OCI-LY7 (cell line): ENCODE results near the gene PRSS8. TPM values are rescaled to one million over a fixed set of nuclear protein-coding genes. Genes with fewer than 3 reads are reported as not detected.
"Not testable (repeated sequence)": the region's sequence is repeated elsewhere in the genome, so short reads cannot be mapped to it uniquely, and the experiment has no call there.

Experiments
- BruUV-seq: library from RNA; stranded (reverse); fragments of 400-500 nt; replicated peaks from 2 replicates; lab custom pipeline; 2021; lab: Mats Ljungman, UMichigan
- CTCF ChIA-PET: fragments of 300-600 bp; sonication (Branson Sonifier 250); formaldehyde crosslinking; loops from one replicate; lab custom pipeline; 2022; ENCODE audit warnings: antibody characterized with exemption; ENCODE audit not compliant: unreplicated experiment; lab: Charles Lee
- POLR2A ChIA-PET: fragments of 300-600 bp; sonication (Branson Sonifier 250); formaldehyde crosslinking; loops from one replicate; lab custom pipeline; 2022; ENCODE audit warnings: antibody characterized with exemption; lab: Charles Lee
- DNase-seq: peaks from one replicate; pipeline ENCODE4 v3.0.0-alpha.2; 2015; ENCODE audit warnings: low spot score
- H2AFZ ChIP-seq: fragments of 200-600 bp; sonication (generic), shearing (Covaris generic); 2 replicates; pipeline ENCODE4 v1.6.1; 2014; ENCODE audit warnings: mild to moderate bottlenecking, antibody characterized with exemption, low read length, moderate library complexity
- H3K27ac ChIP-seq: fragments of 200-600 bp; sonication (generic); 2 replicates; pipeline ENCODE4 v1.5.1; 2014; ENCODE audit warnings: mixed run types, low read depth, mild to moderate bottlenecking, moderate library complexity, low read length, inconsistent platforms; ENCODE audit not compliant: poor library complexity, severe bottlenecking
- H3K36me3 ChIP-seq: fragments of 200-600 bp; sonication (generic); 2 replicates; pipeline ENCODE4 v1.6.1; 2014; ENCODE audit warnings: mild to moderate bottlenecking, antibody characterized with exemption, low read length, moderate library complexity, mixed read lengths; ENCODE audit not compliant: insufficient read depth
- H3K4me1 ChIP-seq: fragments of 200-600 bp; sonication (generic); 2 replicates; pipeline ENCODE4 v1.5.1; 2014; ENCODE audit warnings: mild to moderate bottlenecking, low read length; ENCODE audit not compliant: insufficient read depth, poor library complexity, severe bottlenecking
- H3K4me2 ChIP-seq: fragments of 200-600 bp; sonication (generic); 2 replicates; pipeline ENCODE4 v1.6.1; 2014; ENCODE audit warnings: mild to moderate bottlenecking, low read length
- H3K4me3 ChIP-seq: fragments of 200-600 bp; sonication (generic); 2 replicates; pipeline ENCODE4 v1.5.1; 2014; ENCODE audit warnings: mild to moderate bottlenecking, low read depth, low read length; ENCODE audit not compliant: poor library complexity, severe bottlenecking
- H3K79me2 ChIP-seq: fragments of 200-600 bp; sonication (generic); 2 replicates; pipeline ENCODE4 v1.6.1; 2016; ENCODE audit warnings: low read depth, mild to moderate bottlenecking, low read length, moderate library complexity, mixed read lengths; ENCODE audit not compliant: insufficient read depth
- H3K9me2 ChIP-seq: fragments of 200-600 bp; sonication (generic); 2 replicates; pipeline ENCODE4 v1.6.1; 2016; ENCODE audit warnings: mild to moderate bottlenecking, low read length, mixed read lengths; ENCODE audit not compliant: insufficient read depth
- H3K9me3 ChIP-seq: fragments of 200-600 bp; sonication (generic); 2 replicates; pipeline ENCODE4 v1.6.1; 2014; ENCODE audit warnings: mild to moderate bottlenecking, mixed run types, low read length, mixed read lengths
- H4K20me1 ChIP-seq: fragments of 200-600 bp; sonication (generic); 2 replicates; pipeline ENCODE4 v1.6.1; 2014; ENCODE audit warnings: mild to moderate bottlenecking, antibody characterized with exemption, low read length, moderate library complexity, mixed read lengths; ENCODE audit not compliant: insufficient read depth
- EZH2phosphoT487 ChIP-seq: fragments of 200-600 bp; sonication (generic); IDR thresholded peaks from 2 replicates; pipeline ENCODE4 v1.6.1; 2018; ENCODE audit warnings: low read depth, borderline replicate concordance, mild to moderate bottlenecking, mixed run types, antibody characterized with exemption, low read length, moderate library complexity, mixed read lengths
- intact Hi-C: fragments of 100-400 bp; cut with micrococcal nuclease; formaldehyde crosslinking; loops from one replicate; pipeline ENCODE4 v1.10.0; 2022; ENCODE audit not compliant: unreplicated experiment
- total RNA-seq, 2 experiments: library from RNA; depleted of rRNA in 1 of 2; stranded (reverse); fragments of >200 nt in 1 of 2; shearing (Covaris generic) in 1 of 2; gene quantifications; 2 replicates each; pipeline ENCODE4 v1.2.3, GENCODE V29; 2014 to 2022
- TF ChIP-seq, protein P1 (sequence below): fragments of 200-600 bp; sonication (generic); conservative IDR thresholded peaks from 2 replicates; pipeline ENCODE4 v1.5.1; 2014; ENCODE audit warnings: mild to moderate bottlenecking, antibody characterized with exemption, low read length, moderate library complexity, mixed read lengths

Gene PRSS8
- total RNA-seq, 2 experiments from 2014 or later: not detected

- H3K9me3 ChIP-seq: no peaks in the 10 kb centered on the region
- no peaks in the 10 kb centered on the region for H3K36me3 ChIP-seq
- BruUV-seq: no TSS peak
- no peak overlapping the region for H3K4me2 ChIP-seq
- H2AFZ ChIP-seq: no peak overlapping the region
- POLR2A ChIA-PET: no interaction called here
- TF ChIP-seq, protein P1, sequence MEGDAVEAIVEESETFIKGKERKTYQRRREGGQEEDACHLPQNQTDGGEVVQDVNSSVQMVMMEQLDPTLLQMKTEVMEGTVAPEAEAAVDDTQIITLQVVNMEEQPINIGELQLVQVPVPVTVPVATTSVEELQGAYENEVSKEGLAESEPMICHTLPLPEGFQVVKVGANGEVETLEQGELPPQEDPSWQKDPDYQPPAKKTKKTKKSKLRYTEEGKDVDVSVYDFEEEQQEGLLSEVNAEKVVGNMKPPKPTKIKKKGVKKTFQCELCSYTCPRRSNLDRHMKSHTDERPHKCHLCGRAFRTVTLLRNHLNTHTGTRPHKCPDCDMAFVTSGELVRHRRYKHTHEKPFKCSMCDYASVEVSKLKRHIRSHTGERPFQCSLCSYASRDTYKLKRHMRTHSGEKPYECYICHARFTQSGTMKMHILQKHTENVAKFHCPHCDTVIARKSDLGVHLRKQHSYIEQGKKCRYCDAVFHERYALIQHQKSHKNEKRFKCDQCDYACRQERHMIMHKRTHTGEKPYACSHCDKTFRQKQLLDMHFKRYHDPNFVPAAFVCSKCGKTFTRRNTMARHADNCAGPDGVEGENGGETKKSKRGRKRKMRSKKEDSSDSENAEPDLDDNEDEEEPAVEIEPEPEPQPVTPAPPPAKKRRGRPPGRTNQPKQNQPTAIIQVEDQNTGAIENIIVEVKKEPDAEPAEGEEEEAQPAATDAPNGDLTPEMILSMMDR: no peak
- no peak for TF ChIP-seq EZH2phosphoT487
- H3K79me2 ChIP-seq: no peaks in the 10 kb centered on the region
- H3K4me3 ChIP-seq: no peak overlapping the region
- CTCF ChIA-PET: no interaction called here
- H3K27ac ChIP-seq: no peak overlapping the region
- no peaks in the 10 kb centered on the region for H4K20me1 ChIP-seq
- DNase-seq: no peak
- H3K9me2 ChIP-seq: no peaks in the 10 kb centered on the region
- intact Hi-C loops: no loop called here
- peaks cover 16% of the 10 kb centered on the region for H3K4me1 ChIP-seq
Observed at GRCh38 chr16:31138621-31139578, 3.4 kb upstream of the PRSS8 start.

GRCh38 chr16:31136822-31137499 lies 1.4 kb upstream of the PRSS8 start:
- POLR2A ChIA-PET: interaction anchor here (2.2 kb wide), 1 partner anchor 19 kb away, joined by 4 read pairs; the partner anchor contains the start of gene KAT8
- H3K4me3 ChIP-seq, H3K4me2 ChIP-seq, H2AFZ ChIP-seq, DNase-seq, H3K4me1 ChIP-seq, H3K79me2 ChIP-seq, H3K9me2 ChIP-seq, H3K9me3 ChIP-seq, H4K20me1 ChIP-seq, CTCF ChIA-PET, intact Hi-C loops, BruUV-seq, H3K27ac ChIP-seq, H3K36me3 ChIP-seq: not testable (repeated sequence)

DNA sequence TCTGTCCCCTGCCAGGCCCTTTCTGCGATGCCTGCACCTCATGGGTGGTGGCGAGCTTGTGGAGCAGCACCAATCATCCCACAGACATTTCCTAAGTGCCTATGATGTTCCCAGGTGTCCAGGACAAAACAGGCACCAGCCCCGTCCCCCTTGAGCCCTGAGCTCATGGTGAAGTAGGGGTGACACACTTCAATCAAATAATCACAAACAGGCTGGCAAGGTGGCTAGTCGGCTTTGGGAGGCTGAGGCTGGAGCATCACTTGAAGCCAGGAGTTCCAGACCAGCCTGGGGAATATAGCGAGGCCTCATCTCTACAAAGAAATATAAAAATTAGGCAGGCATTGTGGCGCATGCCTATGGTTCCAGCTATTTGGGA lies 748 bp upstream of the PRSS8 start:
- no TSS peak for BruUV-seq

More for the DNA sequence above, 748 bp upstream of the PRSS8 start:
- DNase-seq: no peak
- intact Hi-C loops: no loop called here
- TF ChIP-seq EZH2phosphoT487: no peak
- TF ChIP-seq, protein P1: no peak
- no peaks in the 10 kb centered on the region for H3K9me2 ChIP-seq
- H3K4me1 ChIP-seq: peaks cover 1% of the 10 kb centered on the region
- ChIA-PET POLR2A (interaction anchor here (2.2 kb wide), 1 partner anchor 19 kb away, joined by 4 read pairs; the partner anchor contains the start of gene KAT8), CTCF (no interaction called here)
- H4K20me1 ChIP-seq: no peaks in the 10 kb centered on the region
- H2AFZ ChIP-seq: no peak overlapping the region
- no peak overlapping the region for H3K4me3 ChIP-seq
- H3K4me2 ChIP-seq: no peak overlapping the region
- no peak overlapping the region for H3K27ac ChIP-seq
- no peaks in the 10 kb centered on the region for H3K79me2 ChIP-seq
- no peaks in the 10 kb centered on the region for H3K9me3 ChIP-seq
- peaks cover 8% of the 10 kb centered on the region; the same call in 1 of the 2 replicates for H3K36me3 ChIP-seq
